ENCODE results near the gene ROGDI. TPM values are rescaled to one million over a fixed set of nuclear protein-coding genes. Genes with fewer than 3 reads are reported as not detected.

ROGDI gene
- total RNA-seq, 1 donor from 2014 or later, result 113 TPM

- H3K36me3 Mint-ChIP-seq (ENCODE audit: unreplicated experiment), result no peaks in the 10 kb centered on the region
- H3K4me1 Mint-ChIP-seq (ENCODE audit: low read depth, unreplicated experiment), result peaks cover 19% of the 10 kb centered on the region
- TF ChIP-seq, protein P1, sequence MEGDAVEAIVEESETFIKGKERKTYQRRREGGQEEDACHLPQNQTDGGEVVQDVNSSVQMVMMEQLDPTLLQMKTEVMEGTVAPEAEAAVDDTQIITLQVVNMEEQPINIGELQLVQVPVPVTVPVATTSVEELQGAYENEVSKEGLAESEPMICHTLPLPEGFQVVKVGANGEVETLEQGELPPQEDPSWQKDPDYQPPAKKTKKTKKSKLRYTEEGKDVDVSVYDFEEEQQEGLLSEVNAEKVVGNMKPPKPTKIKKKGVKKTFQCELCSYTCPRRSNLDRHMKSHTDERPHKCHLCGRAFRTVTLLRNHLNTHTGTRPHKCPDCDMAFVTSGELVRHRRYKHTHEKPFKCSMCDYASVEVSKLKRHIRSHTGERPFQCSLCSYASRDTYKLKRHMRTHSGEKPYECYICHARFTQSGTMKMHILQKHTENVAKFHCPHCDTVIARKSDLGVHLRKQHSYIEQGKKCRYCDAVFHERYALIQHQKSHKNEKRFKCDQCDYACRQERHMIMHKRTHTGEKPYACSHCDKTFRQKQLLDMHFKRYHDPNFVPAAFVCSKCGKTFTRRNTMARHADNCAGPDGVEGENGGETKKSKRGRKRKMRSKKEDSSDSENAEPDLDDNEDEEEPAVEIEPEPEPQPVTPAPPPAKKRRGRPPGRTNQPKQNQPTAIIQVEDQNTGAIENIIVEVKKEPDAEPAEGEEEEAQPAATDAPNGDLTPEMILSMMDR (IDR thresholded peaks at IDR 0.05; ENCODE audit: partially characterized antibody, unreplicated experiment), result no peak
- peak overlapping the region; percentile 95 for H3K4me3 Mint-ChIP-seq (ENCODE audit: unreplicated experiment)
- H3K27me3 Mint-ChIP-seq (ENCODE audit: unreplicated experiment), result no peaks in the 10 kb centered on the region
- H3K9me3 Mint-ChIP-seq (ENCODE audit: unreplicated experiment), result peaks cover 2% of the 10 kb centered on the region
- peak; percentile 67 for DNase-seq
- H3K27ac Mint-ChIP-seq (ENCODE audit: unreplicated experiment), result peak overlapping the region; percentile 66
Observed at GRCh38 chr16:4846503-4846900, 44.1 kb upstream of the ROGDI start.

GRCh38 chr16:4840984-4841383 is 38.6 kb upstream of the ROGDI start:
- Mint-ChIP-seq H3K9me3 (ENCODE audit: unreplicated experiment) (peaks cover 2% of the 10 kb centered on the region), H3K27me3 (ENCODE audit: unreplicated experiment) (peaks cover 2% of the 10 kb centered on the region), H3K27ac (ENCODE audit: unreplicated experiment) (no peak overlapping the region), H3K4me3 (ENCODE audit: unreplicated experiment) (no peak overlapping the region), H3K36me3 (ENCODE audit: unreplicated experiment) (no peaks in the 10 kb centered on the region), H3K4me1 (ENCODE audit: low read depth, unreplicated experiment) (peaks cover 6% of the 10 kb centered on the region)
- DNase-seq, result no peak
- TF ChIP-seq, protein P1 (IDR thresholded peaks at IDR 0.05; ENCODE audit: partially characterized antibody, unreplicated experiment), result no peak

DNA sequence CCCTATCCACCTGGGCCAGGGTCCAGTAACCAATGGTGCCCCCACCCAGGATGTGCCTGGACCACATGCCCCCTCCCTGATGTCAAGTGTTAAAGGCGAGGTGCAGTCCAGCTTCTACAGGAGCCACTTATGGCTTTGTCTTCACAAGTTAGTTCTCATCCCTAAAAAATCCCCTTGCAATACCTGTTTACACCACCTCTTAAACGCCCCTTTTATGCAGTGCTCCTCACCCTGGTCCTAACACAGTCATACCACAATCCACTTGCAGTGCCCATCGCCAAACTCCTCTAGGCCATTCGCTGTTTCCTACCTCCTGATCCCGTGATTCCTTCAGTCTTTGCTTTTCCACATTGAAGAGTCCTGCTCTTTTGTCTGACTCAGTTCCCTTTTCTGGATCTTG is 37.5 kb upstream of the ROGDI start:
- peaks cover 2% of the 10 kb centered on the region for H3K27me3 Mint-ChIP-seq (ENCODE audit: unreplicated experiment)
- no peaks in the 10 kb centered on the region for H3K36me3 Mint-ChIP-seq (ENCODE audit: unreplicated experiment)
- DNase-seq, result no peak
- H3K4me3 Mint-ChIP-seq (ENCODE audit: unreplicated experiment), result no peak overlapping the region
- H3K4me1 Mint-ChIP-seq (ENCODE audit: low read depth, unreplicated experiment), result no peaks in the 10 kb centered on the region
- peaks cover 2% of the 10 kb centered on the region for H3K9me3 Mint-ChIP-seq (ENCODE audit: unreplicated experiment)
- TF ChIP-seq, protein P1 (IDR thresholded peaks at IDR 0.05; ENCODE audit: partially characterized antibody, unreplicated experiment), result no peak
- H3K27ac Mint-ChIP-seq (ENCODE audit: unreplicated experiment), result no peak overlapping the region

- TF ChIP-seq, protein P1 (IDR thresholded peaks at IDR 0.05; ENCODE audit: partially characterized antibody, unreplicated experiment), result no peak
- H3K27me3 Mint-ChIP-seq (ENCODE audit: unreplicated experiment), result peaks cover 2% of the 10 kb centered on the region
- no peak overlapping the region for H3K27ac Mint-ChIP-seq (ENCODE audit: unreplicated experiment)
- H3K4me1 Mint-ChIP-seq (ENCODE audit: low read depth, unreplicated experiment), result no peaks in the 10 kb centered on the region
- no peaks in the 10 kb centered on the region for H3K36me3 Mint-ChIP-seq (ENCODE audit: unreplicated experiment)
- H3K9me3 Mint-ChIP-seq (ENCODE audit: unreplicated experiment), result peaks cover 2% of the 10 kb centered on the region
- no peak overlapping the region for H3K4me3 Mint-ChIP-seq (ENCODE audit: unreplicated experiment)
- no peak for DNase-seq
Observed at GRCh38 chr16:4837733-4838501, 35.5 kb upstream of the ROGDI start.

DNA sequence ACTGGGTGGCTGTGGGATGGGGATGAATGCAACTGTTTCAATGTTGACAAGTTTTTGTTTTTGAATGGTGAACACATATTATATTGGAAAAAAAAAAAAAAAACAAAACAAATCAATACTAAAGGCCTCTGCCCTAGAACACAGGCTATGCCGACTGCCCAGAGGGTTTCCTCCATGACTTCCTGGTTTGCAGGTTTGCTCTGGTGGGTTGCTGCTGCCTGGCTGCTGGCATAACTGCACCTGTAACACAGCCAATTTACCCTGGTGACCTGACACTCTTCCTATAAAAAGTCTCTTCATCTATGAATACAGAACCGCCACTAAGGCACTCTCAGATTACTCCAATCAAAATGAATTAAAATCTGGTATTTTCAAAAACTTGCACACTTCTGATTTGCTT is 34.3 kb upstream of the ROGDI start:
- no peak overlapping the region for H3K4me3 Mint-ChIP-seq (ENCODE audit: unreplicated experiment)
- peaks cover 2% of the 10 kb centered on the region for H3K27me3 Mint-ChIP-seq (ENCODE audit: unreplicated experiment)
- TF ChIP-seq, protein P1 (IDR thresholded peaks at IDR 0.05; ENCODE audit: partially characterized antibody, unreplicated experiment), result no peak
- no peak for DNase-seq
- H3K27ac Mint-ChIP-seq (ENCODE audit: unreplicated experiment), result no peak overlapping the region
- H3K36me3 Mint-ChIP-seq (ENCODE audit: unreplicated experiment), result no peaks in the 10 kb centered on the region
- peaks cover 2% of the 10 kb centered on the region for H3K9me3 Mint-ChIP-seq (ENCODE audit: unreplicated experiment)
- no peaks in the 10 kb centered on the region for H3K4me1 Mint-ChIP-seq (ENCODE audit: low read depth, unreplicated experiment)
